ENCODE data around the gene NHLRC1.

NHLRC1 gene

DNA sequence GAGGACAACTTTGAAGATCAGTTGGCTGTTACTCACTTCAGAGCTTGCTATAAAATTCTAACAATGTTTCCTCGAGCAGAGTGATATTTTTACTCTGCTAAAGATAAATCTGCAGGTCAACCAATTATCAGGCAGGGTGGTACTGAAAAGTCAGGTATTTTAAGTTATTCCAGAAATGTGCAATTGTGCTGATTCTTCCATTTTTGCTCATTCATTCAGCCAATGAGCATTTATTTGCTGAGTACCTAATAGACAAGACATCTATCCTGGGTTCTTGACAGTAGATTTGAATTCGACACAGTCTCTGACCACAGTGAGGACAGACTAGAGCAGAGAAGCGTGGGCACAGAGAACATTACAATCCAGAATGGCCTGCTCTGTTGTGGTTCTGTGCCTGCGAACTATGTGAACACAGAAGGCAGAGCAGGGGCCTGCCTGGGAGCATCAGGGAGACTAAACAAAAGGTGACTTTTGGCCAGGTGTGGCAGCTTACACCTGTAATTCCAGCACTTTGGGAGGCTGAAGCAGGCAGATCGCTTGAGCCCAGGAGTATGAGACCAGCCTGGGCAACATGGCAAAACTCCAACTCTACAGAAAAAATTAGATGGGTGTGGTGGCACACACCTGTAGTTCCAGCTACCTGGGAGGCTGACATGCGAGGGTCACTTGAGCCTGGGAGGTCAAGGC, 17.6 kb upstream of the NHLRC1 start:
- no peak for DNase-seq (ENCODE audit: low read depth in 2 of 2)

DNA sequence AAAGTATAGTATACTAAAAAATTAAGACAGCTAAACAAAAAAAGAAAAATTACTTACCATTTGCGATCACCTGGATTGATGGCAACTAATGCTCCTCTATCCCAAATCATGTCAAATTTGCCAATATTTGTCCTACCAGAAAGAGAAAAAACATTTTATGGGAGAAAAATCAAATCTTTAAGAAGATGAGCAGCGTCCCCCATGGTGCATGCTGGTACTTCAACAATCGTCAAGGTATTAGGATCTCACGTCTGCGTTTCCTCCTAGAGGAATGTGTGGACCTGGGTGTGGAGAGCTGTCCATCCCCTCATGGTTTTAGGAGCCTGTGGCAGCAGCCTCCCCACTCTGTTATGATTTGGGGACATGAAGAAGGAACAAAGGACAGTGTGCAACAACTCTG, 16.4 kb upstream of the NHLRC1 start:
- DNase-seq (ENCODE audit: low read depth in 2 of 2), result no peak

DNA sequence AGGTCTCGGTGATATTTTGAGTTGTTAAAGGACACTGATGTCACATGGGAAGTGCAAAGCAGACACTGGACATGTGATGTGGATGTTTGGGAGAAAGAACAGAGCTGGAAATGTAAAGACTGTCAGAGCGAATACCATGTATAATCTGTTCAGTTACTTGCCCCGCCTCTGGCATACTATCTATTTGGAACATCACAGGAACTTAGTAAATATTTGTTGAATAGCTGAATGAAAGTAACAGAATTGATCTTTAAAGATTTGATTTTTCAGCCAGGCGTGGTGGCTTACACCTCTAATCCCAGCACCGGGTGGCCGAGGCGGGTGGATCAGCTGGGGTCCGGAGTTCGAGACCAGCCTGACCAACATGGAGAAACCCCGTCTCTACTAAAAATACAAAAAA, 13.8 kb upstream of the NHLRC1 start:
- no peak for DNase-seq (ENCODE audit: low read depth in 2 of 2)

DNA sequence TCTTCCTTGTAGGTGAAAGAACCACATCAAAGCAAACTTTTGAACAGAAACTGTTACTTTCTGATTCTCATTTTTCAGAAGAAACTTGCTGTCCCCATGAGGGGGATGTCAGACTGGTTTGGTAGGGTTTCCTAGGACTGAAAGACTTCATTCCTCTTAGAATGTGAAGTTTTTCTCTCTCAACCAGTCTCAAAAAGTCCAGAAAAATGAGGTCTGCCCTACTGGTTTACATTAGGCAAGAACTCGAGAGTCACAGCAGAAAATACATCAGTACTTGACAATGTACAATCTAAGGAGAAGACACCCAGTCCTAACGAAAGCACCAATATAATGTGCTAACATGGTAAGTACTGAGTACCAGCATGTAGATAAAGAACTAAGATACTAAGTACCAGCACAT, 12.7 kb upstream of the NHLRC1 start:
- DNase-seq (ENCODE audit: low read depth in 2 of 2), result no peak

DNA sequence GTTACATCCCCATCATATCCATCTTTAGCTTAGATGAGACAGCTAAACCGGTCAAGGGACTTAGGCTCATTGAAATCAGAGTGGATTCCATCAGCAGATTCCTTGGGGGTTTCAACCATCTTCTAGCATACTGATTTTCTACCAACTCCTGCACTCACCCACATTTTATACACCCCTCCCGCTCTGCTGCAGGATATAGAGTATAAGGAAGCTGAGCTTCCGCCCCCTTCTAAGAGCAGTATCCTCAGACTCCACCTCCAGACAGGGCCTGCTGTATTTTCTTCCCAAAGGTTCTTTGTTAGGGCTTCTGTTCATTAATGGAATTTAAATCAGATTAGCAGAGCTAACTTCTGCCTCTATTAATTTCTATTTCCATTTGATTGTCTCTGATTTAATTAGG, 9.9 kb upstream of the NHLRC1 start:
- no peak for DNase-seq (ENCODE audit: low read depth in 2 of 2)

DNA sequence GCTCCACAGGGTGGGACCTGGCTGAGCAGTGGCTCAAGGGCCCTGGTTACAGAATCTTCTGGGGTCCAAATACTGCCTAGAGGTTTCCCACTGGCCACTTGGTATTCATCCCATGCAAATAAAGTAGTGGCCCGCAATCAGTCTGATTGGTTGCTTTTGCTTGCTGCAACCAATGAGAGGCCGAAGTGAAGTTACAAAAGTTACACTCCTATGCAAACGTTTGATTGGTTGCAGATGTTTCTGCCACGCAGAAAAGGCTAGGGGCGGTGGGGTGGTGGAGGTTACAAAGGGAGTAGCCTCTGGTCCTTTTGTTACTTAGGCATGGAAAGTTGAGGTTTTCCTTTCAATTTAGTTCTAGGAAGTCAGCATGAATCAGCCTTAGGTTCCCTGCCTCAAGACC, 3.6 kb upstream of the NHLRC1 start:
- no peak for DNase-seq (ENCODE audit: low read depth in 2 of 2)

DNA sequence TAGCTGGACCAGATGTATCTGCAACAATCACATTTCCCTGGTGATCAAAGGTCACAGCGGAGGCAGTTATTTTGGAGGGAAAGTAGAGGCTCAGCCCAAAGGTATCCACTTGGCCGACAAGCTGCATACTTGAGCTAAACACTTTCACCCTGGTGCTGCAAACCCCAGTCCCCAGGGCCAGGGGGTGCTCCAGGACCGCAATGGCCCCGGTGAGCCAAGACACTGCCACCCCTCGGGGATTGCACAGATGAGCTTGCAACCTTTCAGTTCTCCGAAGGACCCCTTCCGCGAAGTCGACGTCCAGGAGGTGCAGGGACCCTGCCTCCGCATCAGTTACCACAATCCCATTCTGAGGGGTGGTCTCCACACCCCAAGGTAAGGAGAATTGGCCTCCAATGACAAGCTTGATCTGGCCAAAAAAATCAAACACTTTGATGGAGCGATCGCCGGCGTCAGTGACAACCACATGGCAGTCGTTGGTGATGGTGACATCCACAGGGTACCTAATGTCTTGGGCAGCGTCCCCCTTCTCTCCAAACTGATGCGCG, 823 bp downstream of the NHLRC1 start:
- no peak for DNase-seq (ENCODE audit: low read depth in 2 of 2)

DNA sequence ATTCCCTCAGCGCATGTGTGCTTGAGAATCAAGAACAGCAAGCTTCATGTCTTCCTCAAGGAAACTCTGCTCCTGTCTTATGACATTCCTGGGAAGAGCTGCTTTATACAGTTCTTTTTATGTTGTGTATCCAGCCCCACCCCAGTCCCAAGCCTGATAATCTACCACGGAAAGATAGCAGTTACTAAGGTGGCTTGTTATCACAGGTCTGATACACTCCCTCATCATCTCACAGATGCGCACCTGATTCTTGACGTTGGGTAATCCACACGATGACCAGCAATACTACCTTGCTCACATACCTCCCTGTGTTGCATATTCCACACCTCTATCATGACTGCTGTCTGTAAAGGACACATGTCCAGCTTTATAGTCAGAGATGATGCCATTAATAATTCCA, 3.2 kb downstream of the NHLRC1 start:
- no peak for DNase-seq (ENCODE audit: low read depth in 2 of 2)

DNA sequence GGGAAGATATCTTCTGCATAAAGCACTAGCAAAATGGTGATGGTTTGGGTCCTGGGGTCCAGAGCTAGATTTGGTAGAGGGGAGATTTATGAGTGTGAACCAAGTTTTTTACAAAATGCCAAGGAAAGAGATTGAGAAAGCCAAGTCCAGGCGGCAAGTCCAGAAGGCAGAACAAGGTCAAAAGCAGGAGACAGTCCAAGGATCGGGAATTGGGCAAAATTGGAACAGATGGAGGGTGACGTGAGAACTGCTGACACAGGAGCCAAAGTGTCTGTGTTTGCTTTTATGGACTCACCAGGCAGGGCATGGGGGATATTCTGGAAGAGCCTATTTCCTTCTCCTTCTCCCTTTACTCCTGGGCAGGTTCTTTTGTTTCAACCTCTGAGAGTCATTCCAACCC, 4.1 kb downstream of the NHLRC1 start:
- no peak for DNase-seq (ENCODE audit: low read depth in 2 of 2)

DNA sequence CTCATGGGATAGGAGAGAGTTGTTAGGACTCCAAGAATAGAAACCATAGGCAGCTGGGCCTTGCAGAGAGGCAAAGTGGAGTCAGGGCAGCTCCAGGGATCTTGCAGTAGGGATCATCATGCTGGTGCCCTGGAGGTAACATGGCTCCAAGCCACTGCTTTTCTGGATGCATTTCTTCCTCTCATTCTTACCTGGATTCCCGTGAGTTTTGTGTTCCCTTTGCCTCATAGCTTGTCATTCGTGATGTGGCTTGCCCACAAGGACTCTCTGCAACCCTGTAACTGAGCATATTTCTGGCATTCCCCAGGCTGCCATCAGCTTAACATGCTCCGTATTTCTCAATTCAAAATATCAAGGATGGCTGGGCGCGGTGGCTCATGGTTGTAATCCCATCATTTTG, 5.3 kb downstream of the NHLRC1 start:
- no peak for DNase-seq (ENCODE audit: low read depth in 2 of 2)

DNA sequence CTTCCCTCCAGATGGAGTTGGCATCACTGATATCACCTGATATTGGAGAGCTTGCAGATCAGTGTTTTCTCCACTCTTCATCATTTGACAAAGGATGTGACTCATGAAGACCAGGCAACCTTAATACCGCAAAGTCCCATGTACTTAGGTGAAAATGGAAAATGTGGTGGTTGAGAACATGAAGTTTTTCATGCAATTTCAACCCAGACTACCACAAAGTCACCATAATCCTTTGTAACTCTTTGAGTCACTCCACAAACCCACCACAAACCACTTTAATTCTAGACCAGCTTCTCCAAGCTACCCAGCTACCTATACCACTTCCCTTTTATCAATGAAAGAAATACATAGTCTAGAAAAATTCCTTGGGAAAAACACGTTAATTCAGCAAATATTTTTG, 7.1 kb downstream of the NHLRC1 start:
- DNase-seq (ENCODE audit: low read depth in 2 of 2), result no peak

DNA sequence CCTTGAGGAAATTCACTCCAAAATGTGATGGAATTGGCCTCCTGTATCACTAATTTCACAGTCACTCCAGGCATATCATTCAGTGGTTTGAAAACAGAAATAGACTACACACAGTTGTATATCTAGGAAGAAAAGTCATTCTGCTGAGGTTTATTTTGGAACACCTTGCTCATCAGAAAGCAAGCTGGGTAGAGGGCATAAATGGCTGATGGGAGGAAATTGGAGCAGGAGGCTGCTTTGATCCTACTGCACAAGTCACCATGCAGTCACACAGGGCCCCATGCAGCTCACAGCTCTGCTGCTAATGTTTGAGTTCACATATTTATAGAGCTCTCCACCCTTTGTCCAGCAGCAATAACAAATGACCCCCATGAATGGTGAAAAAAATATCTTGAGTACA, 12.3 kb downstream of the NHLRC1 start:
- no peak for DNase-seq (ENCODE audit: low read depth in 2 of 2)

DNA sequence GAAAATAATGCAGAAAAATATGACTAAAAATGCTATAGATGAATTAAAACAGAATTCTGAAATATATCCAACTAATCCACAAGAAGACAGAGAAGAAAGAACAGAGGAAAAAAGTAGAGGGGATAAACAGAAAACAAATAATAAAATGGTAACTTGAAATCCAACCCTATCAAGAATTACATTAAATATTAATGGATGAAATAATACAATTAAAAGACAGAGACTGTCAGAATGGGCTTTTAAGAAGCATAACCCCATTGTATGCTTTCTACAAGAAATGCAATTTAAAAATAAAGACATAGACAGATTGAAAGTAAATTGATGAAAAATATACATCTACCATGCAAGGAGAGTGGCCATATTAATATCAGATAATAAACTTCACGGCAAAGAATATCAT, 15.4 kb downstream of the NHLRC1 start:
- no peak for DNase-seq (ENCODE audit: low read depth in 2 of 2)

DNA sequence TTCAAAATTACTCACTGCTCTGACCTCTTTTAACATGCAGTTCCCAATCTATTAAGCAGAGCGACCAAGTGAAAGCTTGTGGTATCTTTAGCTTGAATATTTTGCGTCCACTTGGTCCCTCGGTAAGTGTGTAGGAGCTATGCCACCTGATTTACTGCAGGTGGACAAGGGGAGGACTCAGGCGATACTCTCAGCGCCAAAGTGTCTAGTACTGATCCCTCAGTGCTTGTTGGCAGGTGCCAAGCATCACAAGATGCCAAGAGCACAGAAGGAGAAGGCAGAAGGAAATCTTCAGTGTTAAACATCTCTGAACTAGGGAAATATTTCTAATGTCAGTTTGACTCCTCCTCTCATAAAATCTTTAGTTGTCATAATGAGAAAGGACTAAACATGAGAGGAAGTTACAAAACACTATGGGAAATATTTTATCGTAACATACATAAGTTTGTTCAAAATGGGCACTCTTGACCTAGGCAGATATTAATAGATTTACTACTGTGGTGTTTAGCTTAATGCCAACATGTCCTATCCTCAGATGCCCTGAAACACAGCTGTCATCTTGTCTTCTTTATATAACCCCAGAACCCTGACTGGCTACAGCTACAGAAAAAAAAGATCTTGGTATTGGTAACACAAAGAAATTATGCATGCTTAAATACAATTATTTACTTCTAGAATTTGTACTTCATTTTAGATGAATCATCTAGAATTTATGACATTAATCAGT, 19.5 kb downstream of the NHLRC1 start:
- DNase-seq (ENCODE audit: low read depth in 2 of 2), result no peak

DNA sequence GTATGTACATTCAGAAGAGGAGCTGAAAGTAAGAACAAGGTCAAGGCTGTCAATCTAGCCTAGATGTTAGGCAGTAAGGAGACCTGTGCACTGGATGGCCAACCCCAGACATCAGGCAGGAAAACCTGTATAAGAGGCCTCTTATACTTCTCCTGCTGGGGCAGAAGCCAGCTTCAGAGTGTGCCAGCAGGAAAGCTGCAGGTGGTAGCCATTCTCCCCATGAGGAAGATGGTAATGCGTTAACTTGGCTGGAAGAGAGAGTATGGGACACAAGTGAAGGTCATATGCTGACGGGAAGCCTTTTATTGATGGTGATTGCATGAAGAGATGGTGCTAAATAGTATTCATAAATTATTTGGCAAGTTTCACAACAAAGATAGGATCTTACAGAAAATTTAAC, 20.6 kb downstream of the NHLRC1 start:
- DNase-seq (ENCODE audit: low read depth in 2 of 2), result no peak

DNA sequence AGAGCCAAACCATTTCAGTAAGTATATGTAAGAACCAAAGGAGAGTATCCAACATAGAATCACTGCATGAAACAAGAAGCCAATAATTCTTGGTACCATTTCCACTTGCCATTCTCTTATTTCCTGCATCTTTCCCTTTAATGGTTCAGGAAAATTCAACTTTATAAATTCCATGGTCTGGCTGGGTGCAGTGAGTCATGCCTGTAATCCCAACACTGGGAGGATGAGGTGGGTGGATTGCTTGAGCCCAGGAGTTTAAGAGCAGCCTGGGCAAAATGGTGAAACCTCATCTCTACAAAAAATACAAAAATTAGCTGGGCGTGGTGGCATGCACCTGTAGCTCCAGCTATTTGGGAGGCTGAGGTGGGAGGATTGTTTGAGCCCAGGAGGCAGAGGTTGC, 21.2 kb downstream of the NHLRC1 start:
- no peak for DNase-seq (ENCODE audit: low read depth in 2 of 2)

DNA sequence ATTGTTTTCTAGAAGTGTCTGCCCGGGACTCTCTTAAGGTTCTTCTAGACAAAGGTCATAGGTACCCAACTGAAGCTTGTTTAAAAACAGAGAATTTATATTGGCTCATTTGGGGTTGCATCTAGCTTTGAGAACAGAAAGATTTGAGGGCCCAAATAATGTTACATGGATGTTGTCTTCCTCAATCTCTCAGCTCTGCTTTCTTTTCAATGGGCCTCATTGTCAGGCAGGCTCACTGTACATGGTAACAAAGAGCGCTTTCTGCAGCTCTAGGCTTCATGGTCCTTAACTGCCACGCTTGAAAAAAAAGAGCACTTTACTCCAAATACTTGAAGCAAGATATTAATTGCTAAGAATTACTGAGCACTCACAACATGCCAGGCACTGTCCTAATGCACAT, 22.2 kb downstream of the NHLRC1 start:
- no peak for DNase-seq (ENCODE audit: low read depth in 2 of 2)

DNA sequence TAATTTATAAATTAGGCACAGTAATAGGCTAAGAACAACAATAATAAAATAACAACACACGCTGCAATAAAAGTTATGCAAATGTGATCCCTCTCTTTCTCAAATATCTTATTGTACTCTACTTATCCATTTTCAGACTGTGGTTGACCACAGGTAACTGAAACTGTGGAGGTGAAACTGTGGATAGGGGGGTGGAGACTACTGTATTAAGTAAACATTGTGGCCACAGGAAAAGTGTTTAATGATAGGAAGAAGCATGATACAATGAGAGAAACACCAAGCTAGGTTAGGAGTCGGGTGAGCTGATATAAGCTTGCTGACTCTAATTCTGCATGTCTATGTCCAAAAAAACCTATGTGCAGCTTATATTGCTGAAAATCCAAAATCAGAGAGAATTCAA, 23.0 kb downstream of the NHLRC1 start:
- DNase-seq (ENCODE audit: low read depth in 2 of 2), result no peak

DNA sequence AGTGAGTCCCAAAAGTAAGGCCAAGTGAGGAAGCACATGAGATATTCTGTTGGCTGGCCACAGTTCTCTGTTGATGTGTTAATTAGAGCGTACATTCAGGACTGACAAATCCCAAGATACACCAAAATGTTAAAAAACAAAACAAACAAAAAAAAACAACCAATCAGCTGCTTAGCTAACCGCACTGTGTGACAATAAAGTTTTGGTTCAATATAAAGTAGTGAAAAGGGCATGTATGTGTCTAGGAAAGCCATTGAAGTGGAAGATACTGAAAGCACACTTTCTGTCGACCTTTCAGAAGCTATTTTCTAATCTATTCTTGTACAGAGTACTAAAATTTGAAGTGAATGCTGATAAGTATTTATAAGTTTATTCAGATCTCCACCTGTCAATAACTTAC, 26.1 kb downstream of the NHLRC1 start:
- DNase-seq (ENCODE audit: low read depth in 2 of 2), result no peak

DNA sequence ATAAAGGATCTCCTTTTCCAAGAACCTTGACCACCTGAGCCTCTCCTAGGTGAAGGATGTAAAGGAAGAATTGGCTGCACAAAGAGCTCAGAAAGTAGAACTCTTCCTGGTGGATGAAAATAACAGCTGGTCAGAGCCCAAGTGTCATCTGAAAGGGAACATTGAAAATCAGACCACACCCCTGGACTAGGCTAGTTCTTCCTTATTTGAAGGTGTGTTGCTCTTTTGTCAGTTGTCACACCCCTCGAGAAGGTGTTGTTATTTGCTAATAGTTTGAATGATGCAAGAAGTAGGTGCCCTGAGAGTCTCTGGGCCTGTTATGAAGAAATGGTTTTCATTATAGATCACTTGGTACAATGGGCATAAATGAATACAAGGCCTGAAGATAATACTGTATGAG, 31.1 kb downstream of the NHLRC1 start:
- no peak for DNase-seq (ENCODE audit: low read depth in 2 of 2)

DNA sequence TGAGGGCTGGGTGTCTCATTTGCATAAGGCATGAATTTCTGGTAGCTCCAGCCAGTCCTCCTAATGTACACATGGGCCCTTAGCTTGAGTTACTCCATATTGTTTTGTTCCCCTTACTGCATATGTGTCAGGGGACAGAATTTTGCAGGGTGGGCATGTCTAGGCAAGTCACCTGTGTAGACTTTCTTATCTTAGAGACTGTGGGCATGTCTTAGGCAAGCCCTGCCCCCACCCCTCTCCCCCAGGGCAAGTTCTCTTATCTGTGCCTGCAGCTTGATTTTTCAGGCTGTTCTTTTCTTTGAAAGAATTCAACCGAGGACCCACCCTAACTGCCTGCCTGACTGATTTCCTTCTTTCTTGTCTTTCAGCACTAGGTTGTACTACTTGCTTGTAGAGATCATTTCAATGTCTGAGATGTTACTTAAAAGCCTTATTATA, 32.1 kb downstream of the NHLRC1 start:
- no peak for DNase-seq (ENCODE audit: low read depth in 2 of 2)

DNA sequence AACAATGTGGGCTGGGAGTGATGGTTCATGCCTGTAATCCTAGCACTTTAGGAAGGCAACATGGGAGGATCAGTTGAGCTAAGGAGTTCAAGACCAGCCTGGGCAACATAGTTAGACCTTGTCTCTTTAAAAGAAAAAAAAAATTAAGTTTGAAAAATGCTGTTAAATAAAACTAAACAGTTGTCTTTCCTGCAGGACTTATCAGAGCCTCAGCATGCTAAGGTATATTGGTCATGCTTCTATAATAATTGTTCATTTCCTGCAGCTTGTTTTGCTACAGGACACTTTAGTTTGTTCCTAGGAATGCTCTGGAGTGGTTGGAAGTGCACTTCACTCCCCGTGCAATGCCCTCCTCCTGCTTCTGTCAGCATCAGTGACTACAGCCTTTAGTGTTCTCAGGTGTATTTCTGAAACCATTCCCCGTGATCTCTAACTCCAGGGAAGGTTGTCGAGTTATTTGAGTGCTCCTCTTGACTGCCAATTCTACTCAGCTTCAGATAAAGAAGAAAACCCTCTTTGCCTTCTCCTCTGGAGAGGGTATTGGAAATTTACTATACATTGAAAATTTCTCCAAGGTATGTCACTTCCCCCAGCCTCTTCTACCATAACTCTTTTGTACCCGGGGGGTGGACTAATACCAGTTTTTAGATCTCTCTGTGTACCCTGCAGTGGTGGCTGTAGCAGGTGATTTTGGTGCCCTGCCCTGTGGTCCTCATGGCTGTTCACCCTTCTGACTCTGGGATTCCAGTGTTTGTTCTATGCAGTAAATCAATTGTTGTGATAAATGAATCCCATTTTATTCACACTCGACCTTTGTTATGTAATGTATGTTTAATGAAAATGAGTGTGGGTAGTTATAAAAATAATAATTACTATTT, 33.8 kb downstream of the NHLRC1 start:
- no peak for DNase-seq (ENCODE audit: low read depth in 2 of 2)

Measured in fibroblast of skin of left quadriceps (primary cell).